NCI-H1436 (cell line): ENCODE measurements around the gene MEF2D.

Experiments used
- DNase-seq: peaks from one replicate; lab custom pipeline; 2025; lab: John Stamatoyannopoulos, UW

Gene MEF2D

DNA sequence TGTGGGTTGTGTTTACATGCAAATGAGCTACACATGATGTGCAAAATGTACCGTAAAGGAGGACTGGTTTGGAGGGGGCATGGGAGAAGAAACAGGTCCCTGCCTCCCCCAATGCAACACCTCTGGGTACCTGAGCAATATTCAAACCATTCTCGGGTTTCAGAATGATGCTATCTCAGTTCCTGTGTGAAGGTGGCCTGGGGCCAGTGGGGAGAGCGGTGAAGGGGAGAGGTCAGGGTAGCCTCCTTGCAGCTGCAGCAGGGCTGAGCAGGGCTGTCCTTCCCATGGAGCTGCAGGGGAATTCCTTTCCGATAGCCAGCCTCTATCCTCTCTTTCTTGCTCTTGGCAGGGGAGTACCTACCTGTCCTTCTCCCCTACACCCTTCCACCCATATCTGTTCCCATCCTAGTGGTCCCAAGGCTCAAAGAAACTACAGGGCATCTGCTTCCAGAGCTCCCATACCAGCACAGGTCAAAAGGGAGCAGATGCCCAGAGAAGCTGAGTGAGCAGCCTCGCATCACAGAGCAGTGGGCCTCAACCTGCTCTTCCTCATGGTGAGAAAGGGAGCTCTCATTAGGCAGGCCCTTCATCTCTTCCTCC lies 11.9 kb downstream of the MEF2D start:
- DNase-seq: no peak

DNA sequence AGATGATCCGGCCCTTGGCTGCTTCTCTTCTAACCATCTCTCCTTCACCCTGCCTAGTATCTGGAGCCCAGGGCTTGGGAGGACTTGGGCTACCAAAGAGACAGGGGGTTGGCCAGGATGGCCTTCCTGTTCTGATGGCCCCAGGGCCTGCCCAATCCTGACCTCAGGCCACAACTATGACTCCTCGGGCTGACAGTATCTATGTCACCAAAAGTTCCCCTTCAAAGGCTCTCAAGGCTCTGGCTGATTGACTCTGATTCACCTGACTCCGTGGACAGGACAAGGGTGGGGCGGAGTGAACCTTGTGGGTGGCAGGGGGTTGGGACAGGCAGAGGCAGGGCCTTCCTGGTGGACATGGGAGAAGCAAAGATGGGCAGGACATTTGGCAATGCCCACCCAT lies 12.7 kb downstream of the MEF2D start:
- no peak for DNase-seq

DNA sequence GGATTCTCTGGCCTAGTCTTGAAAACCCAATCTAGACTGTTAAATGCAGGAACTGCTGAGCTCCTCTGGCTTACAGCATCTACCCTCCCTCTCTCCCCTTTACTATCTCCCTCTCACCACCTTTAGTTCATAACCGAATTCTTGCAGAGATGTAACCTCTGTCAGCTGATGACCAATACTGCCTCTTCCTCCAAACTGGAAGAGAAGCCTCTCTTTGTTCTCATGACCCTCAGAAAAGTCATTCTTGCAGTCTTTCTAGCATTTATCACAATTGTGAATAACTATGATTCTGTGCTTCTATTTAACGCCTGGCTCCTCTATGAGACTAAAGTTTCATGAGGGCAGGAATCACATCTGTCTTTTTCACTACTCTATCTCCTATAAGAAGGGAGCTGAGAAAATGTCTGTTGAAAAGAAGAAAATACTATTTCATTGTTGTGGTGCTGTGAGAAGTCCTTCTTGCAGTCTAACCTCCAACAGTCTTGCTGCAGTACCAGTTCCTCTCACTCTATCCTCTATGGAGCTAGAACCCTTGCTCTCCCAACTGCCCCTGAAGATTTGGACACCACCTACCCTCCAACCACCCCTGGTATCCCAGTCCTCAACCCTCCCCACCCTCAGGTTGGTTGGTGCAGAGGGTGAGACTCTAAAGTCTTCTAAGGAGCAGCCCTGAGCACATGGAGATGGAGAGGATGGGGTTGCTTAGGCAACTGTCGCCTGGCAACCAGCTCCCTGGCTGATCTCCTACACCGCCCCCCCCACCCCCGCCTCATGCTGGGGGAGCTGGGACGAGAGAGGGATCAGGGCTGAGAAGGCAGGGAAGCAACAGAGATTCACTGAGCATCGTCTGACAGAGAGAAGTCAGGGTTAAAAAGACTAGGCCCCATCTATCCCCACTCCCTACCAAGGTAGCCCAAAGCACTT lies 13.9 kb downstream of the MEF2D start:
- DNase-seq: no peak

DNA sequence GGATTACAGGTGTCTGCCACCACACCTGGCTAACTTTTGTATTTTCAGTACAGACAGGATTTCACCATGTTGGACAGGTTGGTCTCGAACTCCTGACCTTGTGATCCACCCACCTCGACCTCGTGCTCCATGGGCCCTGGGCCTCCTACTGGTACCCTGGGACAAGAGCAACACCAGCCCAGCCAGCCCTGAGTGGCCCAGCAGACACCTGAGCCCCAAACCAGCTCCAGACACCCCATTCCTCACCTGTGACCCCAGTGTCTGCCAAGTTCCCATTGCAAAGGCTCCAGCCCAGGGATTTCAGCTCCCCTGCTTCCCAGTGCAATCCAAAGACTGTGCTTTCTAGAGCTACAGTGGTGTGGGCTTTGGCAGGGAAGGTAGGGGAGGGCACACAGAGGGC lies 14.6 kb downstream of the MEF2D start:
- no peak for DNase-seq

DNA sequence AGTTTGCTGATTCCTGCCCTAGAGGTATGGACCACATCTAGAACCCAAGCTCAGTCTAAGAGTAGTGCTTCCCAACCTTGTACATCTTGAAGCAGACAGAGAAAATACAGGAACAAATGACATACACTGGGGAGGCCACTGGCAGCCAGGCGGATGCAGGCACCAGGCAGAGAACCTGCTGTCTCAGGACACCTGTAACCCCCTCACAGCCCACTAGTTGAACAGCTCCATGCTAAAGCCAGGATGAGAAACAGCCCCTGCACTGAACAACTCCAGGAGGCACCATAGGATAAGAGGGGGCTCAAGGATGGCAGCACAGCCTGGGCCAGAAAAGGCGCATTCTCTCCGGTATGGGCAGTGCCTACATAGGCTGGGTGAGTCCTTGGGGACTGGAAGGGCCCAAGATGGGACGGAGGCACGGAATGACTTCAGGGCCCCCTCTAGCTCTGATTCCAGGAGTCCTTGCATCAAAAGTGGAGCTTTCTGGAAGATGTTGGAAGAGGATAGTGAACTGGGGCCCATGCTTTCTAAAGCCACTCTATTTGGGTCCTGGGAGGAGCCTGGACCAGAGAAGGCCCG lies 16.0 kb downstream of the MEF2D start:
- no peak for DNase-seq

DNA sequence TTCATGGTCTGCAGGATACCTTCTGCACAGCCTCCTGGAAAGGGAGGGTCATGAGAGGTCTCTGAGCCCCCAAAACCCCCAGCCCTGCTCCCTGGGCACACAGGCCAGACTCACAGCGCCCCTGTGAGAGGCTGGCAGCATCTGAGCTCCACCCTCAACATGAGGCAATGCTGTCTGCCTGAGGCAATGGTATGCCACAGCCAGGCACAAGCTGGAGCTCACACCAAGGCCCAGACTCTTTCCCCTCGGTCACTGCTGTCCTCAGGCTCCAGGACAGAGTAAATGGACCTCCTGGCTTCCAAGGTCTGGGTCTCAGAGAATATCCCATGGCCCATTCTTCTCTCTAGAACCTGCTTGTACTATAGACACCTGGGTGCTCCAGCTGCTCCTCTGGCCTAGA lies 17.2 kb downstream of the MEF2D start:
- no peak for DNase-seq

DNA sequence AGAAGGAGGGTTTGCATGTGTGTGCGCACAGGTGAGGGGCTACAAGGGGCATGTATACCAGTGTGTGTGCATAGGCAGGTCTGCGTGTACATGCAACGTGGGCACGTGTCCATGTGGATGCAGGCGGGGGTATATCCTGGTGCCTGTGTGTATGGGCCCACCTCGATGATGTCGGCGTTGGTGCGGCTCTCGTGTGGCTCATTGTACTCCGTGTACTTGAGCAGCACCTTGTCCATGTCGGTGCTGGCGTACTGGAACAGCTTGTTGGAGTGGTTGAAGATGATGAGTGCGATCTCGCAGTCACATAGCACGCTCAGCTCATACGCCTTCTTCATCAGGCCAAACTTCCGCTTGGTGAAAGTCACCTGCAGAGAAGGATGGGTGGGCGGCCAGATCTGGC lies 18.3 kb downstream of the MEF2D start:
- DNase-seq: no peak

DNA sequence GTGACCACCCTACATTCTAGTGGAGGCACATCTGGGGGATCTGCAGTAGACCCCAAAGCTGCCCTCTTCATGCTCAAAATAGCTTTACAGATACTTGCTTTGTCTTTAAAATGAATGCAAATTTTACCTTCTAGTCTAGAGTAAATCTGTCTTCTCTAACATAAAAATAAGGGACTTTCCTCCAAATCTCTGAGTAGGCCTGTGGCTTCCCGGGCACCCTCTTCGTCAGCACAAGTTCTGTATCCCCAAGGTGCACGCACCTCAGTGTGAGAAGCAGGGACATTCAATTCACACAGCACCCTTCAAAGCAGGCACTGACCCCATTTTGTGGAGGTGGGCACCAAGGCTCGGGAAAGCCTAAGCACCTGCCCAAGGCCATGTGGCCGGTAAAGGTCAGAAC lies 19.0 kb downstream of the MEF2D start:
- DNase-seq: no peak

DNA sequence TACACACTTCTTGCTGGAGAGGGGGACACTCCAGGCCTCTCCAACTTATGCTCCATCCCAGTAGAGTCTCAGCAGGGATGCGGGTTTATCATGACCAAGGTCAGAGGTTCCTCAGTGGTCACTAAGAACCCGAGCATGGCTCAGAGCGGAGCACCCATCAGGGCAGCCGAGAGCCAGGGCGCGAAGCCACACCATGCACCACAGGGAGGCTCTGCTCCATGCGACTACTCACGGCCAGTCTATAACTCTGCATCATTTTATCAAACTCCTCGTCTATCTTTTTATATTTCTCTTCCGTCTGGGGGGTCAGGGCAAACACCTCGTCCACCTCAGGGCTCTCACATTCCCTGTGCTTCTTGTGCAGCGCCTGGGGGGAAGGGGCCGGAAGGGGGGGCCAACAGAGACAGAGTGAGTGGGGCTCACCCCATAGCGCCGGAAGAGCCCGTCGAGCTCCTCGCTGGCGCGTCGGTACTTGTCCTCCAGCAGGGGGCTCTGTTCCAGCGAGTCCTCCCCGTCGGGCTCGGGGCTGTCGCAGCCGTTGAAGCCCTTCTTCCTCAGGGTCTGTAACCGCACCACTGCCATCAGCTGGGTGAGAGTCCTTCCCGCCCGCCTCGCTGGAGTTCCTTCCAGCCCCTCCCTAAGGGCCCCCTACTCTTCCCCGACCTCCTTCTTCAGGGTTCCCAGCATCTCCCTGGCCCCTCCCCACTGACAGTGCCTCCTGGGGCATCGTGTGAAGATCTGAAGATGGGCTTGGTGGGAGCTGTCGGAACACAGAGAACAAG lies 20.0 kb downstream of the MEF2D start:
- no peak for DNase-seq

DNA sequence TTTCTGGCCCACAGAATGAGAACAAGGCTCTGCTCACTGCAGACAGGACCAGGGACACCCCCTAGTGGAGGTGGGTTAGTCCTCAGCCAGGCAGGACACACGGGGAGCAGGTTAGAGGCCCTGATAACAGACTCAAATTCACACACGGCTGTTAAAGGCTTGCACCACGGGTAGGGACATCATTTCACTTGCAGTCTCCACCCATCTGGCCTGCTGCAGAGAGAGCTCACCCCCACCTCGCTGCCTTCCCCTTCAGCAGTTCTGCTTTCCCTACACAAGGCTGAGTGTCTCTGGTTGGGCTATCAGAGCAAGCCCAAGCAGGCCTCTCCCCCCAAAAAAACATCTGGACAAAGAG lies 20.6 kb downstream of the MEF2D start:
- no peak for DNase-seq

DNA sequence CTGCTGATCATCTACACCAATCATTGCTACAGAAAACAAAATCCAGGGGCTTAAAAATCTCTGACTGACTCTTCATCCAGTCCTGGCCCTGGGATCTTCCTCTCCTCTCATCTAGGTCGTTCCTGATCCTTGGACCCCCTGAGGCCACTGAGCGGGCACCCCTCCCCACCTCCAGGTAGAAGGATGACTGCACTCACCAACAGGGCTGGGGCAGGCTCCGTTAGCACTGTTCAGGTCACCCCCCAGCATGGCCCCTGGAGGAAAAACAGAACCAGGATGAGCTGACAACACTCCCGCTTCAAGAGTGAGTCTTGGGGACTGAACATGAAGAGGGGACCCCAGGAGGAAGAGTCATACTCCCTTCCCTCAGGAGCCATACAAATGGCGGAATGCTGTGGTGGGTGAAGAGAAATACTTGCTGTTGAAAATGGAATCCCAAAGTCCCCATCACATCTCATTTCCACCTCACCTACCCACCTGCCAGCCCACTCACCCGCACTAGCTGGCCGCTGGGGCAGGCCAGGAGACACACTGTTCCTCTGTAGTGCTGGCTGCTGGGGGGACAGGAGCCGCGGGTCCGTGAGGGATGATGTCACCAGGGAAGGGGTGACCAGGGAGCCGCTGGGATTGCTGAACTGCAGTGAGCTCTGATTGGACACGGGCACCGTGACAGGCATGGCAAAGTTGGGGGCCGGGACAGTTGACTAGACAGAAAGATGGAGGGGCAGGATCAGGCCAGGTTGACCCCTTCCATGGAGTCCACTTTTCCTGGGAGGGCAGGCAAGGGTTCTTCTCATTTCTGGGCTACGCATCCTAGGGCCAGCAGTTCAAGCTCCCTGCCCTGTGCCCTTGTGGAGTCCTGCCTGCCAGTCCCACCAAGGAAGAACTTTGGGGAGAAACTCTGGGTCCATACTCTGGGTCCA lies 21.2 kb downstream of the MEF2D start:
- DNase-seq: no peak

DNA sequence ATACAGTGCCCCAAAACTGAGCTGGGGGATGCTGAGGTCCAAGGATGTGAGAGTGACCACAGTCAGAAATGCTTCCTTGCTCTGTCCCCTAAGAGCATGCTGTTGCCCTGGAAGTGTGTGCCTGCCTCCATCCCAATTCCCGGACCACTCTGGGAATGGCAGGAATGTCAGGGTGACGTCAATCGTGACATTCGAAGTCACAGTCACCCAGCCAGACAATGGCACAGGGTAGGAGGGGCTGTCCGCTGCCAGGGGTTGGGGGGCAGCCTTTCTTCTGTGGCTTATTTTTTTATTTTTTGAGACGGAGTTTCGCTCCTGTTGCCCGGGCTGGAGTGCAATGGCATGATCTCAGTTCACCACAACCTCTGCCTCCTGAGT lies 22.3 kb downstream of the MEF2D start:
- DNase-seq: no peak

DNA sequence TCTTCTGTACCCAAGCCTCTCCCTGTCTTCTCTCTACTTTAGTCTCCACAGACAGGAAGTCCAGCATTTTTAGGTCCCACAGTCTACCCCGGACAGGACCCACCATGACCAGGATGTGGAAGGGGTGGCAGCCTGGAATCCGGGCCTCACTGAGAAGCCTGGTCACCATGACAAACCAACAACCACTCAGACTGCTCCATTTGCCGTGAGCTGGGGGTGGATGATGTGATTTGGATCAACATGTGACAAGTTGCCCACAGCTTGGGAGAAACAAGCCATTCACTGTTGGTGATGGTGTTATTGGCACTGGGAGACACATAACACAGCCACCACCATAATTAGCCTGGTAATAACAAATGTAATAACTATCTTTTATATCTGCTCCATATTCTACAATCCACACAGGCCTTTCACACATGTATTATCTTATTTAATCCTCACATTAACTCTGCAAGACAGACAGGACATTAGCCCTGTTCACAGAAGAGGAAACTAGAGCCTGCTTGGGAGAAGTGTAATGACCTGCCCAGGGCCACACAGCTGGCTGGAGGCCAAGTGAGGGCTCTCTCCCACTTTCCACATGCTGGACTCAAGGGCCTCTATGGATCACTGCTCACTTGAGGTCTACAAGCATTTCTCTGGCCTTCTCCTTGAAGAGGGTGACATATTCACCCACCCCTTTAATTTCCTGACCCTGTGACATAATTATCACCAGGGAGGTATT lies 22.9 kb downstream of the MEF2D start:
- no peak for DNase-seq

DNA sequence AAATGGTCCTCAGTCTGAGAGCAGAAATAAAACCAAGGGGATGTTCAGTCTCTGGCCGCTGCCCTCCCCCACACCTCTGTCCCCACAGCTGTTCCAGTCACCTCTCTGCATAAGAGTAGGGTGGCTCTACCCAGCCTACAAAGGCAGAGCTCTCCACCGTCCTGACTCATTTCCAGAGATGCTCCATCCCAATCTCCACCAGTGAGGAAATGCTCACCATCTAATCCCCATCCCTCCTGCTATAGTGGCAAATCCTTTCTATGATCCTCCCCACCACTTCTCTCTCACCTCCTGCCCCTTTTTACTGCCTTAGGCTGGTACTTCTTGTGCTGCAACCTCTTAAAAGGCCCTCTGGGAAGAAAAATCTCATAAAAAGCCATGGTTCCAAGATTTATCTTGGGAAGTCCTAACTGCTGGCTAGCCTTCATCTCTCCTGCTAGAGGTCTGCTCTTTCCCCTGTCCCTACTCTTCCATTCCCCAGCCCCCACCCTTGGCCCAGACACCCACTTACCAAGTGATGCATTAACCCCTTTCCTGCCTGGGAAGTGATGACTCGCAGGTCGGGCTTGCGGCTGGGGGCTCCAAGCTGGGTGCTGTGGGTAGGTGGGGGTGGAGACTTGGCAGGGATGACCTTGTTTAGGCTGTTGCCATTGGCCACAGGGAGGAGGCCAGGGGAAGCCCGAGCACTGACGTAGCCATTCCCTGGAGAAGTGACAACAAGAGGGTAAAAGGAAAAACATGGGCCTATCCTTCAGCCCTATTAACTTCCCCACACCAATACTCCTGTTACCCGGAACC lies 23.9 kb downstream of the MEF2D start:
- DNase-seq: no peak

DNA sequence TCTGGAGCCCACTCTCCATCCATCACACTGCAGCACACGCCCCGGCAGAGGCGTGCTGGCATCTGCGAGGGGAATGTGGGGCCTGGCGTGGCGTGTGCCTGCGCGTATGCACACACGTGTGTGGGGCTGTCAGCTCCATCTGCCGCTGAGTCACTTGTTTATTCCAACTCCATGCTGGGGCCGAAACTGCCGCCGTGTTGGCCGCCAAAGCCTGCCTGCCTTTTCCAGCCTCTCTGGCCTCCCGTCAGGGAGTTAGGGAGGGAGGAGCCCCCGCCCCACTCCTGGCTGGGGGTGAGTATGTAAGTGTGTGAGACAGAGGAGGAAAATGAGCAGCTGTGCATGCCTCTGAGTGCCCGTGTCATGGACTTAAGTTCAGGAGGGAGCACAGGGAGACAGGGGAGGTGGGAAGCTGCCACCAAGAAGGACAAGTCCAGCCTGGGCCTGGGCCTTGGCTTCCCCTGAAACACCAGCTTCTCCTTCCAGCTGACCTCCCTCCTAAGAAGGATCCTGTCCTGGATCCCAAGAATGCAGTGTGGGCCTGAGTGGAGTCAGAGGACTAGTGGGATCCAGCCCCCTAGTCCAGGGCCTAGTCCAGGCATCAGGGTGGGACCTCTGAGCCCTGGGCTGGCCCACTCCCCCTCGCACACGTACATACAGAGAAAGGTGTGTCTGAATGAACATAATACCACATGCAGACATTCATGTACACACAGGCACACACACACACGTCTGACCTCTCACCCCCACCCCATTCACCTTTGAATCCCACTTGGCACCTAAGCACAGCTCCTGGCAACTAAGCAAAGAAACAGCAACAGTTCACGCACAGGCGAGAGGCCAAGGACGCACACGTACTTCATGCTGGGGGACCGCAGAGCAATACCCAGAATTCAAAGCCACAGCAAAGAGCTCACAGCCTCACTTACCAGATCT lies 24.7 kb downstream of the MEF2D start:
- no peak for DNase-seq

DNA sequence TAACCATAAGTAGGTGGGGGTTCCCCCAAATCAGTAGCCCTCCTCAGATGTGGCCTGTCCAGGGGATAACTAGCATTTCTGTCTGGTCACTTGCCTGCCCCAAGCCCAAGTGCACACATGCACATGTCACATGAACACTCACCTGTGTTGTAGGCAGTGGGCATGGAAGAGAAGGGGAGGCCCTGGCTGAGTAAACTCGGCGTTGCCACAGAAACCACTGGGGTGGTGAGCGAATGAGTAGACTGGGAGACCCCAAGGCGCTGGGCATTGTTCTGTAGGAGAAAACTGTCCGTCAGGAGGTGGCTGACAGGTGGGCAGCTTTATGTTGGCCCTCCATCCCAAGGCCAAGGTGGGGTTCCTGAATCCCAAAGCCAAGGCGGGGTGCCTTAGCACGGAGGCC lies 25.6 kb downstream of the MEF2D start:
- DNase-seq: no peak

DNA sequence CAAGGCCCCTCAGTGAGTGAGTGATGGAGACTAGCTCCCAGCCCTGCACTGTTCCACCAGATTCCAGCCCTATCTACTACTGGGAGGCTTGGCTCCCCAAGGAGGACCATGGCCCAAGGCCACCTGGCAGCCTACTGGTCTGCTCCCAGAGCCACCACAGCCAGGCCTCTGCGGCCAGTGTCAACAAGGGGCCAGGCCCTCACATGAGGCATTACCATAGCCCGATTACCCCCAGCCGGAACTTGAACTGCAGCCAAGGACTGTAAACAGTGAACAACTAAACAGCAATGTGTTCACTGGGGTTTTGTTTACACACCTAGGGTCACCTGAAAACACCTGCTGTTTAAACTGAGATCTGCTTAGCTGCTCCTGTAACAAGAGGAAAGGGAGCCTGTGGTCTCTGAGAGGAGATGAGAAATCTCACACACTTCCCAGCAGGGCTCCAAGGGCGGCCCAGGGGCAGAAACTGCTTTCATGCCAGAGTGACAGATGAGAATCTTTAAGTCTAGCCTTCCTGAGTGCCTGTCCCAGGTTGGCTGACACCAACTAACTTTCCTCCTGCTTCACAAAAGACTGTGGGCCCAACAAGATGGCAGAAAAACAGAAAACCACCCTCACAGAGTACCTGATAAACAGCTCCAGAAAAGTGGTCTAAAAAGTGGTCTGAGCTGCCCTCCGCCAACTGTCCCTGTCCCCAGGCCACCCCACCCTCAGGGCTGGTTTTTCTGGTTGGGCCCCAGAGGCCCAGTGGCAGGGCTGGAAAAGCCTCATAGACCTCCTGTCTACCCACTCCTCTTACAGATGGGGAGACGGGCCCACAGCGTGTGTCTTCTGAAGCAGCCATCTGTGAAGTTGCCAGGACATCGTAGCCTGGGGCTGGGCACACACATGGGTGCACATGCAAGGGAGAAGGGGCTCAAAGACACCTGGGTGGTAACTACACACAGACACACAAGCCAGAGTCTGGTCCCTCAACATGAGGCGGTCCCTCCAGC lies 28.8 kb downstream of the MEF2D start:
- no peak for DNase-seq

DNA sequence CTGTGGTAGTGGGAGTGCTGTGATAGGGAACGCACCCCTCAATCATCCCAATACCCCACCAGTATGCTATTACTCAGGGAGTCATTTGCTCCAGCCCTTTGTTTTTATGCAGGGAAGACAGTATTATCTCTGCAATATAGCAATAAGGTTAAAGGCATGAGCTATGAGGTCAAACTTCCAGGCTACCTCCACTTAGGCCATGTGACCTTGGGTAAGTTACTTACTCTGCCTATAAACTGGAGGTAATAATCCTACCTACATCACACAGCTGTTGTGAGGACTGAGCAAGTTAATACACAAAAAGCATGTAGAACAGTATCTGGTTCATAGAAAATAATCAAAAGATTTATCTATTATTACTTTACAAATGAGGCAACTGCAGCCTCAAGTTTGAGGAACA lies 30.1 kb downstream of the MEF2D start:
- no peak for DNase-seq
